ENCODE results near the gene SLC27A5.
A peak's percentile ranks its signal among the peaks of the same experiment; 100 is the strongest.
"Not testable (repeated sequence)": the region's sequence is repeated elsewhere in the genome, so short reads cannot be mapped to it uniquely, and the experiment has no call there.

The SLC27A5 gene

DNA sequence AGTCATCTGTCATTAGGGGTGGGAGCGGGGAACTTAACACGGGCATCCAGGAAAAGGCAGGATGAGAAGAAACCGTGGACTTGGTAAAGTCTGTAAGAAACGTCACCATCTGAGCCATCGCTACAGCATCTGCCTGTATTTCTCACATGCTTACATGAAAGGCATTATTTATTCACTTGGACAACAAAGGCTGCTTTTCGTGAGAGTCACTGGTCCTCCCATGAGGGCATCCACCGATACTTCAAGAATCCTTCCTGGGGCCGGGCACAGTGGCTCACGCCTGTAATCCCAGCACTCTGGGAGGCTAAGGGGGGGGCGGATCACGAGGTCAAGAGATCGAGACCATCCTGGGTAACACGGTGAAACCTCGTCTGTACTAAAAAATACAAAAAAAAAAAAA, 19.5 kb downstream of the SLC27A5 start:
- DNase-seq = no peak

DNA sequence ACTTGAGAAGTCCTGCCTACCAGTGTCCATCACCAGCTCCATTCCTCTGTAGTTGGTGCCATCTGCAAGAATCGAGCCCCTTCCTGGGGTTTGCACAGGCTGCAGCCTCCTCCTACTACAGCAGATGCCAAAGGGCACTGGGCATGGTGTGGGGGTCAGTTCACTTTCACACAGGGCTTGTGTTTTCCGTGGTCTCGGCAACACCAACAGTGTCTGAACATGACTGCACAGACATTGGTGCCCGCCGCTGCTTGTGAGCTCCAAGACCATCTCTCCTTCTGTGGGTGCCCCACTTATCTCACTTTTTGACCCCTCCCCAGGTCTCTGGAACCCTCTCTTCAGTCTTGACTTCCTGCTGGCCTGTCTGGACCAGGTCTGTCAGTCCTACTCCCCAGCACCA, 20.4 kb downstream of the SLC27A5 start:
- no peak for DNase-seq

DNA sequence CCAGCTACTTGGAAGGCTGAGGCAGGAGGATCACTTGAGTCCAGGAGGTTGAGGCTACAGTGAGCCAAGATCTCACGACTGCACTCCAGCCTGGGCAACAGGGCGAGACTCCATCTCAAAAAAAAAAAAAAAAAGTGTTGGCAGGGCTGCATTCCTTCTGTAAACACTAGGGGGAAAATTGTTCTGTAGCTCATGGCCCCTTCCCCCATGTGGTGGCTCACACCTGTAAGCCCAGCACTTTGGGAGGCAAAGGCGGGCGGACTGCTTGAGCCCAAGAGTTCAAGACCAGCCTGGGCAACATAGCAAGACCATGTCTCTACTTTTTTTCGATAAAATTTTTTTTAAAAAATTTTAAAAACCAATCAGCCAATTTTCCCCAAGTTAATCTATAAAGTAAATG, 27.4 kb downstream of the SLC27A5 start:
- not testable (repeated sequence) for DNase-seq

- no peak for DNase-seq
These were observed 28.0 kb downstream of the SLC27A5 start for GRCh38 chr19:58483776-58484175.

DNA sequence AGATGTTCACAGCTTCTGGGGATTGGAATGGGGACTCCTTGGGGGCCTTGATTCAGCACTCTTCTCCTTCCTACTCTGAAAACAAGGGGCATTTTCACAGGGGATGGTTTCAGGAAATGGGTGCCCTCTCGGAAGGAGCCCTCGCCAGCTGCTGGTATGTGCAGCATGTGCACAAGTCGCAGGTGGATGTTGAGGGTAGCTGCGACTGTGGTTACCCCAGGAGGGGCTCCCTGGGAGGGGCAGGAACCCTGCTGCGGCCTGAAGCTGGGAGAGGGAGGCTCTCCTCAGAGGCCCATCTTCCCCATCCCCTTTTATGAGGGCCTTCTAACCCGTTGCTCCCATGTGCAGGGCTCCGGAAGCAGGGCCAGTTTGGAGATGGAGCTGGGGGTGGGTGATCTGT, 29.4 kb downstream of the SLC27A5 start:
- no peak for DNase-seq

DNA sequence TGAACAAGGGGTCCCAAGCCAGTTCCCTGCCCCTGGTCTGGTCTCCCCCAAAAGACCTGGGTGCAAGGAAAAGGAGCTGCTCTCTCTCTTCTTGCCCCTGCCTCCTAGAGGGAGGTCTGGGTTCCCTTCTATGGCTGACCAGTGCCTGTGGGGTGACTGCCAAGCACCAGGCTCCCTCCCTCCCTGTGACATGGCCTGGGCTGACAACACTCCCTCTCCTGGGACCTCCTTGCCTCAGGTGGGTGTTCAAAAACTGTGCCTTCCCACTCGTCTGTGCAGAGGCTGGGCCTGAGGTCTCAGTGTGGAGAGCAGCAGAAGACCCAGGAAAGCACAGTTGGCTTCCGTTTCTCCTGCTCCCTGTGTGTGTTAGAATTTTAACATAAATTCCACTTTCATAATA, 31.0 kb downstream of the SLC27A5 start:
- no peak for DNase-seq

- DNase-seq = no peak
These were observed 31.3 kb downstream of the SLC27A5 start for GRCh38 chr19:58480481-58480830.

DNA sequence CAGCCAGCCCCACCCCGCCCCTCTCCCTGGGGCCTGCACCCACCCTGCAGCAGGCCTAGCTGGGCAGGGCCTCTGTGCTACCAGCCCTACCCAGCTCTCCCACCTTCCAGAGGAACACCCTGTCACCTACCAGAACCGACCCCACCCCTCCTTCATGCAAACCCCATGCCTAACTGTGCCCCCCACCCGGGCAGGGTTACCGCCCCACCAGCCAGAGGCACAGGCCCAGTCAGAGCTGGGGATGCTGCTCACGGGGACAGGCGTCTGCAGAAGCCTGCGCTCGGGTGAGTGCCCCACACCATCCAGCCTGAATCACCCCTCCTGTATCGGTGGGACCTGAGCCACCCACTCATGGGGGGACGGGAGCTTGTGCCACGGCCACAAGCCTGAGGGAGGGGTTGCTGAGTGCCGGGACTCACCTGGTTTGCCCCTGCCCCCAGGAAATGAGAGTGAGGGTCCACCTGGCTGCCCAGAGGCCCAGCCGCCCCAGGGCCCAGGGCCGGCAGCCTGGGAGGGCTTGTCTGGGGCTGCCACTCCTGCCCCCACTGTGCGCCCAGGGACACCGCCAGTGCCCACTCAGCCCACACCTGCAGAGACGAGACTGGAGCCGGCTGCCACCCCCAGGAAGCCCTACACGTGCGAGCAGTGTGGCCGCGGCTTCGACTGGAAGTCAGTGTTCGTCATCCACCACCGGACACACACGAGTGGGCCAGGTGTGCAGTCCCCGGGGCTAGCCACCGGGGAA, 31.9 kb downstream of the SLC27A5 start:
- DNase-seq = no peak

DNA sequence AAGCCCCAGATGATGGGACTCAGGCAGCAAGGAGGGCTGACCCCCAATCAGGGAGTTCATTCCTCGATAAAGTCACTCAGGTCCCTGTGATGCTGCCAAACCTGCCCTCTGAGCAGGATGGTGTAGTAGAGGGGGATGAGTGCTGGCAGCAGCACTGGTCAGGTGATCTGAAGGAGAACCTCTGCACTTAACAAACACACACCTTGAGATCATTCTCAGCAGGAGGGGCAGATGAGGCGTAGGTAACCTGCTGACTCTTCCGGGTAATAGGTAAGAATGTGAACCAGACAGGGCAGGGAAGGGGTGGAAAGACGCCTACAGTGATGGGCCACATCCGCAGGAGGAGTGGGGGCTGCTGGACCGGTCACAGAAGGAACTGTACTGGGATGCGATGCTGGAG, 32.5 kb downstream of the SLC27A5 start:
- DNase-seq = no peak

- no peak for DNase-seq
These were observed 33.9 kb downstream of the SLC27A5 start for GRCh38 chr19:58477871-58478270.

GRCh38 chr19:58477130-58477529, 34.7 kb downstream of the SLC27A5 start:
- DNase-seq = no peak

- DNase-seq = peak; percentile 39 to 41
These were observed 35.2 kb downstream of the SLC27A5 start for GRCh38 chr19:58476498-58477015.

DNA sequence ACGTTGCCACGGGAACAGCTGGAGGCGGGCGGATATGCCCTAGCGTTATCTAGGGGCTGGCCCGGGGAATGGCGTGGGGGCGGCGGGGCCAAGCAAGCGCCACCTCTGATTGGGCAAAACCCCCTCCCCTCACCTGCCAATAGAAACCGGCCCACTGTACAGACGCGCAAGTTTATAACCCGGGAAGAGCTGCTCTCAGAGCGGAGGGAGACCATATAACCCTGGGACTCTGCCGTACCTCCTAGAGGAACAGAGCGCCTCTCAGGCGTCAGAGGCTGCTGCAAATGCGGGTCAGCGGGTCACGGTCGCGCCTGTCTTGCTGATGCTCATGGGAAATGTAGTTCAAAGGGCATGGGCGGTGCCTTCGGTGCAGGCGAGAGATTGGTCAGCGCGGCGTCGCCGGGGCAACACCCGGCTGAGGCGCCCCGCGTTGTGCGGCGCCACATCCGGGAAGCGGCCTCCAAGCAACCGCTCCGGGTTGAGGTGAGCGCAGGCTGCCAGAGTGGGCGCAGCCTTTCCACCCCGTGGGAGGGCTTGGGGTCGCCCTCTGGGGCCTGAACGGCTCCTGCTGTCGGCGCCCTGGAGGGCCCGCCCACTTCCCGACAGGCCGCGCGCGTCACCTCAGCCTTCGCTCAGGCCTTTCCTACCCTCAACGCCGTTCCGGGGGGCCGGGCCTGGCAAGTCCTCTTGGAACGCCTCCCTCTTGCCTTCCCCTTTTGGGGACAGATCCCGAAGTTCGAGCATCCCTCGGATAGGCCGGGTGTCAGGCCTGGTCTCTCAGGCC, 35.9 kb downstream of the SLC27A5 start, which contains the start of gene ZNF446:
Gene ZNF446 (plus strand): TSS at position 639 of the 784 bp plus-strand sequence. CDS start 867 bp downstream, outside the sequence.
- peak; percentile 96 to 97 for DNase-seq

- DNase-seq = no peak
These were observed 36.6 kb downstream of the SLC27A5 start for GRCh38 chr19:58474997-58475713.

DNA sequence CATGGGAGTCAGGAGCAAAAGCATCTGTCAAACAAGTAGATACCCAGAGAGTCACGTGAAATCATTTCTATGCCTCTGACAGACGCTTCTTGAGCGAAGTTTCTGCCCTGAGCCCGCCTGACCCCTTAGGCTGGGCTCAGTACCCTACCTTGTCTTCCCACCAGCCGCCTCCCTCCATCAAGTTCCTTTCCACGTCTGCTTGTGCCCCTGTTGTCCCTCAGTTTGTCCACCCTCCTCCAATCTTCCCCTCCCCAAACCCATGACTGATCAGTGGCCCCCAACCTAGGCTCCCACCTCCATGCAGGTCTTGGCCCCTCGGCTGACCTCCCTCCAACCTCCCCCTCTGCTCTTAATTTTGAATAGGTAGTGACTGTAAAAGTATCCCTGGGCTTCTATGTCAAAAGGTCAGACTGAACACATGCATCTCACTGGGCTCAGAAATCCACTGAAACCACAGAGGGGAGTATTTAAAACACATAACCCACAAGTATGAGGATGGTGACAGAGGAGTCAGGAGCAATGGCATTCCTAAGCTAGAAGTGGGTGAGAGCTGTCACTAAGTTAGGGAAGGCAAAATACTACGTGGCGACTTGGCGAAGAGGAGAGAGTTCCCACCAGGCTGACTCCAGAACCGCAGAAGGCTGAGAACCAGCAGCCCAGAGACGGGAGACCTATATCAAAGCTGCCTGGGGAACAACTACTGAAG, 37.3 kb downstream of the SLC27A5 start:
- no peak for DNase-seq

GRCh38 chr19:58473775-58474174, 38.0 kb downstream of the SLC27A5 start:
- DNase-seq = no peak

- DNase-seq = no peak
These were observed 40.1 kb downstream of the SLC27A5 start for GRCh38 chr19:58471736-58472135.

DNA sequence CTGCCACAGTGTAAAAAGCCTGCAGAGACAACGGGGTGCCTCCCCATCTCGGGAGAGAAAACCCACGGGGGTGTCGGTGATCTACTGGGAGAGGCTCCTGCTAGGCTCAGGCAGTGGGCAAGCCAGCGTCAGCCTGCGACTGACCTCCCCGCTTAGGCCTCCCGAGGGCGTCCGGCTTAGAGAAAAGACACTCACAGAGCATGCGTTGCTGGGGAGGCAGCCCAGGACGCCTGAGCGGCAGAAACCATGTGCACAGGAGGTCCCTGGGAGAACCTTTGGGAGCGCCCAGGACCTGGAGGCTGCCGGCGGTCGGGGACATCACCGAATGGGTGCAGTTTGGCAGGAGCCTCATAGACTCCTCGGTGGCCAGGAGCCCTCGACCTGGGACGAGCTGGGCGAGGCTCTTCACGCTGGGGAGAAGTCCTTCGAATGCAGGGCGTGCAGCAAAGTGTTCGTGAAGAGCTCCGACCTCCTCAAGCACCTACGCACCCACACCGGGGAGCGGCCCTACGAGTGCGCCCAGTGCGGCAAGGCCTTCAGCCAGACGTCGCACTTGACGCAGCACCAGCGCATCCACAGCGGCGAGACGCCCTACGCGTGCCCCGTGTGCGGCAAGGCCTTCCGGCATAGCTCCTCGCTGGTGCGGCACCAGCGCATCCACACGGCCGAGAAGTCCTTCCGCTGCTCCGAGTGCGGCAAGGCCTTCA, 40.8 kb downstream of the SLC27A5 start:
- DNase-seq = not testable (repeated sequence)

DNA sequence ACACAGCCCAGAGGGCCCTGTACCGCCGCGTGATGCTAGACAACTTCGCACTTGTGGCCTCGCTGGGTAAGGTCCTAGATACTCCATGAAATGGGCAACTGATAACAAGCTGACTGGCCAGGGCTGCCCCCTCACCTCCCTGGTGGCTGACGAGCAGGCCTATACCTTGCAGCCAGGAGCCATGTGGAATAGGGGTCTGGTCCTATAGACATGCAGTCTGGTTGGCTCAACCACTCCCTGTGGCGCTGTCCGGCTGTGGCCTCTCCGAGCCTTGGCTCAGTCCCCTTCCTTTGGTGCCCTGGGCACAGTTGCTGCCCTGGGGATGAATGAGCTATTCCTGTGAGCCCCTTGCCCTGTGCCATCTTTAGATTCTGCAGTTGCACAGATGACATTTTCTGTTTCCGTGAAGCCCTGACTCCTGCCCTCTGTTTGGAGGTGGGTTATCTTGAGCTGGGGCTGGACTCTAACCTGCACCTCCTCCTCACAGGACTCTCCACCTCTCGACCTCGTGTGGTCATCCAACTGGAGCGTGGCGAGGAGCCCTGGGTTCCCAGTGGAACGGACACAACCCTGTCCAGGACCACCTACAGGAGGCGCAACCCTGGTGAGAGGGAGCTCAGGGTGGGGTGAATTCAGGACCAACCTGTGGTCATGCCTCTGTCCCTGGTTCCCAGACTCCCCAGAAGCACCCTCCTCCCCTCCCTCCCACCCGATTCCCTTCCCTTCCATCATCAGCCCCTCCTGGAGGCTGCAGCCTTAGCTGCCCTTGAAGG, 42.4 kb downstream of the SLC27A5 start:
- no peak for DNase-seq

- DNase-seq = no peak
These were observed 43.5 kb downstream of the SLC27A5 start for GRCh38 chr19:58468216-58468839.

All from activated T-cell treated with anti-CD3 and anti-CD28 coated beads, Interleukin-2, amount 50 U/mL, for 48 hours (primary cell).